GM10266 (cell line): Measurements from ENCODE around the gene METTL22.
"Not testable (repeated sequence)": the region's sequence is repeated elsewhere in the genome, so short reads cannot be mapped to it uniquely, and the experiment has no call there.

ENCODE experiments used
- DNase-seq: peaks from one replicate; pipeline ENCODE4 v3.0.0; 2012; ENCODE audit errors: extremely low spot score
- CTCF ChIP-seq: IDR thresholded peaks from 2 replicates; pipeline ENCODE4 v1.5.1; 2012; ENCODE audit warnings: mild to moderate bottlenecking, low read depth; ENCODE audit not compliant: control insufficient read depth, insufficient read depth; ENCODE audit errors: missing control alignments

The METTL22 gene

GRCh38 chr16:8645141-8645521 lies 23.6 kb downstream of the METTL22 start:
- DNase-seq: no peak
- no peak for TF ChIP-seq CTCF

- DNase-seq: no peak
- TF ChIP-seq CTCF: no peak
These were observed 24.3 kb downstream of the METTL22 start for GRCh38 chr16:8645831-8646230.

- no peak for DNase-seq
- TF ChIP-seq CTCF: no peak
These were observed 25.0 kb downstream of the METTL22 start for GRCh38 chr16:8646326-8647053.

- TF ChIP-seq CTCF: no peak
- no peak for DNase-seq
These were observed 26.3 kb downstream of the METTL22 start for GRCh38 chr16:8647721-8648318.

GRCh38 chr16:8648877-8649276 lies 27.4 kb downstream of the METTL22 start:
- no peak for TF ChIP-seq CTCF
- no peak for DNase-seq

- no peak for TF ChIP-seq CTCF
- DNase-seq: no peak
These were observed 28.5 kb downstream of the METTL22 start for GRCh38 chr16:8649829-8650554.

GRCh38 chr16:8651958-8652357 lies 30.5 kb downstream of the METTL22 start:
- not testable (repeated sequence) for DNase-seq
